HG03159 (cell line): ENCODE measurements around the gene GLIS1.
A peak's percentile ranks its signal among the peaks of the same experiment; 100 is the strongest.
"Not testable (repeated sequence)": the region's sequence is repeated elsewhere in the genome, so short reads cannot be mapped to it uniquely, and the experiment has no call there.

Experiments used
- ATAC-seq: cut with Tn5 transposase; IDR thresholded peaks from one replicate; pipeline ENCODE4 v1.9.1; 2021; ENCODE audit warnings: mild to moderate bottlenecking, moderate library complexity; ENCODE audit not compliant: unreplicated experiment

GLIS1 gene

DNA sequence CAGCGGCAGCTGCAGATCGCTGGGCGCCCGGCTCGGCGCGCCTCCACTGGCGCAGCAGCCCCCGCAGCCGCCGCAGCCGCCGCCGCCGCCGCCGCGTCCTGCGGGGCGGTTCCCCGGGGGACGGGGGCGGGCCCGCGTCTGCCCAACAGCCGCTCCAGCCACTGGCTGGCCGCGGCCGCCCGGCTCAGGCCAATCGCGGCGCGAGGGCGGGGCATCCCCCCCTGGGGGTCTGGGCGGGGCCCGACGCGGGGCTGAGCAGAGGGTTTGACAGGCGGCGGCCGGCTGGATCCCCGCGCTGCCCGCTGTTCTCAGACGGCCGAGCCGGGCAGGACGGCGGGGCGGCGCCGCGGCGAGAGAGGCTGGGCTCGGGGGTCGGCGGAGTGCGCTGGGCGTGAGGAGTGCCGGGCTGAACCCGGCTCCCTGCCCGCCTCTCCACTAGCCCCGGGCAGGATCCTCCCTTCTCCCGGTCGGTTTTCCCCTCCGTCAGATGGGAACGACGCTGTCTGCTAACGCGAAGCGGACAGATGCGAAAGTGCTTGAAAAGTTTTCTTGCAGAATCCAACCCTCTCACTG lies at the start of gene GLIS1:
Gene GLIS1, minus strand, starts transcription at position 56 of the 573 bp plus-strand sequence. CDS start 1,100 bp downstream, outside the sequence.
- ATAC-seq: peak; percentile 96

DNA sequence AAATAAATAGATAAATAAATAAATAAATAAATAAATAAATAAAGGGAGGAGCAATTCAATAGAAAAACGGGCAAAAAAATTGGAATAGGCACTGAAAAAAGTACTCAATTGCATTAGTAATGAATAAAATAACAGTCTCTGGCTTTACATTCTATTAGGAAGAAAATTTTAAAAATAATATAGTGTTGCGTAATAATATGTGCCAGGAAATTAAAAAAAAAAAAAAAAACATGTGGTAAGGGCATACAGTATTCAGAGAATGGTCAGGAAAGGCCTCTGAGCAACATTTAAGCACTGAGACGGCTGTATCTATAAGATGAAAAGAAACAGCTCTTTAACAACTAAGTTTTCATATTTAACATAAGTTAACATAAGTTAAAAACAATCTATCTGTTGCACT lies 48.7 kb upstream of the GLIS1 start:
- no peak for ATAC-seq

DNA sequence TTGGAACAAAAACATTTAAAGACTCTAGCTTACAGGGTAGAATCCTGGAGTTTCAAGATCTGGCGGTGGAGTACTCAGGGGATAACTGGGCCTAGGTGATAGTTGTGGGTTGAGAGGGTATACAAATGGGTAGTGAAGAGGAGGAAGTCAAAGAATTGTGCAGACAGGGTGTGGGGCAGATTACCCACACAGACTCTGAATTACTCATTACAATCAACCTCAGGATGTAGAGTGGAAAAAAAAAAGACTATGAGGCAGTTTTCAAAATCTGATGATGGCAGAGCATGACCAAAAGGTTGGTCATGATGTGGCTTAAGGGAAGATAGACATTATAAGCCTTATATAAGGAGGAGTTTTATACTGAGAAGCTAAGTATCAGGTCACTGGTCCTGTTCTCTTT lies 44.1 kb upstream of the GLIS1 start:
- ATAC-seq: no peak

DNA sequence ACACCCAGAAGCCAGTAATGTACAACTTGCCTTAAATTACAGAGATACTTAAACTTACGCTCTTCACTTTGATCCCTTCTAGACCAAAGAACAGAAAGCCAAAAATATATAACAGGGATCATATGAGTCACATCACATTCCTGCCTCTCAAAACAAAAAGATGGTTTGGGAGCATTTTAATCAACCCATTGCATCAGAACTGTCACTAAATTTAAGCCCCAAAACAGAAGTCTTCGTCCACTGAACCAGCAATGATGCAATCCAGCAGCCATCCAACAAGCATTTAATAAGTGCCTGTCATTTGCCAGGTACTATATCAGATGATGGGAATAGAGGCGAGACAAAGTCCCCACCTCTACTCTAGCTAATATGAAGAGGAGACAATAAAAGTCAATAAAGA lies 42.7 kb upstream of the GLIS1 start:
- ATAC-seq: no peak

DNA sequence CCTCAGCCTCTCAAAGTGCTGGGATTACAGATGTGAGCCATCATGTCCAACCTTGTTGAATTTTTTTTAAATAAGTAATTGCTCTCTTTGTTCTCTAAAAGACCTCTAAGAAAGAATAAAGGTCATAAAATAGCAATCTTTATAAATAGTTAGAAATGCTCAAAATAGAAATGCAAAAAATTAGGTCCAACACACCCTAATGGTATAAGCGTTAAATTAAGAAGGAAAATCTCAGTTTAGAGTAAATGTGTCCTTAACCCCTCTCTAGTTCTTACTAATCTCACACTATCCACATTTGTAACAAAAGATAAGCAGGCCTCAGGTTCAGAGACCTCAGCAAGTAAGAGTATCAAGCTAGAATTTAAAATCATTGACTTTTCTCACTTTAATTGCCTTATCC lies 38.3 kb upstream of the GLIS1 start:
- no peak for ATAC-seq

DNA sequence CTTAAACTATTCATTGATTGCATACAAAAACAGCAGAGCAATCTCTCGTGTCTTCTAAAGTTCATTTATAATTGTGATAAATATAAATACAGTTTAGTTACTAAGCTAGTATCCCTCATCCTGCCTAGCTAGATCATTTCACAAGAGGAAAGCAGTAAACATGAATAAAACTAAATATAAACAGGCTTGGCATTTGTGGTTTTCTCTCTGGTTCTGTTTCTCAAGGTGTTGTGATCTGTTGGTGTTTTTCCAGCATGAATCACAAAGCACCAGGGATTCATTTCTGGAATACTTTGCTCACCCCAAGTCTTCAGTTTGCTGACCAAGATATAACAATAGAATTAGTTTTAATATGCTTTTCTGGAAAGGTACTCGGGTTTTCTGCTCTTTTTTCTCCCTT lies 32.7 kb upstream of the GLIS1 start:
- ATAC-seq: no peak

DNA sequence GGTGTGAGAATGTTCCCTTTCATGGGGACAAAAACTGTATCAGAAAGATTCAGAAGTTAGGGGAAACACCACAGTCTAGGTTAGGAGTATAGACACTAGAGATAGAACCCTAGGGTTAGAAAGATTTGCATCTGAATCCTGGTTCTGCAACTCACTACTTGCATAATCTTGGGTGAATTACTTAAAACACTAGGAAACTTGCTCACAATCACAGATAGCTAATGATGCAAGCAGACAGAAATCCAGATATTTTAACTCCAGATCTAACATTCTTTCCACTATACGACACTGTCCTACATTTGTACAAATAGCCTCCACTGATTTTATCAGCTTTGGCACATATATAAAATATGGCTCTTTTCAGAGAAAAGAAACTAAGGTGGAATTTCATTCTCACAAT lies 30.8 kb upstream of the GLIS1 start:
- ATAC-seq: no peak

DNA sequence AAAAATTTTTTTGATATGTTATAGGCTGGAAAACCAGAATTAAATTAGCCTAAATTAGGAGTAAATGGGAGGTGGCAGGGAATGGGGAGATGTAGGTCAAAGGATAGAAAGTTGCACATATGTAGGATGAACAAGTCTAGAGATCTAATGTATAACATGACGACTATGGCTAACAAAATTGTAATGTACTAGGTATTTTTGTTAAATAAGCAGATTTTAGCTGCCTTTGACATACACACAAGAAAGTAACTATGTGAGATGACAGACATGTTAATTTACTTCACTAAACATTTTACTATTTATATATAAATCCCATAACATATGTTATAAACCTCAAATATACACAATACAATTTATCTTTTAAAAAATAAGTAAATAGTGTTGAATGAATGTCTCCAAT lies 30.2 kb upstream of the GLIS1 start:
- no peak for ATAC-seq

DNA sequence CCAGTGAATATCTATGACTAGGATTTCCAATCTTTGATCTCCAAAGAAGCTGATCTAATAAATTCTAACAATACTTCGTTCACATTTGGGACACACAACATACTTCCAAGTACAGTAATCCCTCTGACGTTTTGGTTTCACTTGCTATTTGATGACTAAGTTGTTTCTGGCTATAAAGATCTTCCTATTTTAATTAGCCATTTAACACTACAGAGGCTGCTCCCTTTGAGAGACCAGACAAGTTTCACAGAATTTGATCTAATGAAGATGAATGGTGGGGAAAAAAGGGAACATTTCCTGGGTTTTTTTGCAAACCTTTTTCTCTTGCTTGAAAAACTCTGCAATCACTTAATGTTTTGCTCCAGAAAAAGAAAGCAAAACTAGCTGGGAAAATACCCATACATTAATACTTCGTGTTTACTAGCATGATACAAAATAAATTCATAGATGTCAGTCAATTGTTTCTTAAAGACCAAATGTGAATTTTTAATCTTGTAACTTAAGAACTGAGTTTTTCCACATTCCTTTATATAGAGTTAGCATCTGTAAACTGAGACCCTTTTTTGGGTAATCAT lies 28.0 kb upstream of the GLIS1 start:
- ATAC-seq: no peak

DNA sequence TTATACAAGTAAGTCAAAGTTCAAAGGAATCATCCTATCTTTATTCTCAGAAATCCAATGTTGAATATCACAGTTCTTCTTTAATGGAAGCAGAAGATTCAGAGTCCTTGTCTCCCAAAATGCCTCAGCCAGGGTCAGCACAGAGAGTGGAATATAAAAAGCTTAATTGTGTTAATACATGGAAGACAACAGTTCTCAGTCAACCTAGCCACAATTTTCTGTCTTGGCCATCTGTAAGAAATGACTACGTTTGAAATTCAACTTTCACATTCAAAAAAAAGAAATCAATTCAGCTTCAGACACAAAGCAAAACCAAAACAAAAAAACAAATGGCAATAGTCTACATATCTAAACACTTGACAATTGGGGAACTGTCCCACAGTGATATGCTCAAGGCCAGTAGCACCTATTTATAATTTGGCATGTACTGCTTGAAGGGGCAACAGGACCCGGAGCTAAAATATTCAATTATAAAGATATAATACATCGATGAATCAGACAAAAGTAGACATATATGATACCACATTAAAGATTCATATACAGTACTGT lies 27.3 kb upstream of the GLIS1 start:
- no peak for ATAC-seq

DNA sequence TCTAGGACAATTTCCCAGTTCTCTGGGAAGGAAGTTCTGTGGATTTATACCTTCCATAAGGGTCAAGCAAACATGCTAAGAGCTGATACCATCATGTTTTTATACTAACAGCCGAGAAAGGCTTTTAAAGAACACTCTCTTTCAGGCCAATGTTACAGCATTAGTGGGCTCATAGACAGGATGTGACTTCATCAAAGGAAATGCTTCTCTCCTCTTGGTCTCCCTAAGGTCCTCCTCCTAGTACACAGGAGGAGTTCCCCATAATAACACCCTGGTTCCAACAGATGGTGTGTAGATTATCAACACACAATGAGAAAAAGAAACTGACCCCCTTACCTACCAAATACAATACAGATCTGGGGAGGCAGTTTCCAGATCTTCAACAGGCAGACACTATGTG lies 26.7 kb upstream of the GLIS1 start:
- no peak for ATAC-seq

DNA sequence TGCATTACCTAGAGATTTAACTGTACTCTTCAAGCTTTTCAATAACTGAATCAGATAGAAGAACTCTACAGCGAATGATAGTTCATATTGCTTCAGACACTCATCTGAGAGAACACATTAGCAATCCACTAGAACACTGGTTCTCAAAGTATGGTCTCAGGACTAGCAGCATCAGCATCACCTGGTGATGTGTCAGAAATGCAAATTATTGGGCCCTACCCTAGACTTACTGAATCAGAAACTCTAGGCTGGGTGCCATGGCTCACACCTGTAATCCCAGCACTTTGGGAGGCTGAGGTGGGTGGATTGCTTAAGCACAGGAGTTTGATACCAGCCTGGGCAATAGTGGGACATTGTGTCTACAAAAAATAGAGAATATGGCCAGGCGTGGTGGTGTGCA lies 24.9 kb upstream of the GLIS1 start:
- no peak for ATAC-seq

DNA sequence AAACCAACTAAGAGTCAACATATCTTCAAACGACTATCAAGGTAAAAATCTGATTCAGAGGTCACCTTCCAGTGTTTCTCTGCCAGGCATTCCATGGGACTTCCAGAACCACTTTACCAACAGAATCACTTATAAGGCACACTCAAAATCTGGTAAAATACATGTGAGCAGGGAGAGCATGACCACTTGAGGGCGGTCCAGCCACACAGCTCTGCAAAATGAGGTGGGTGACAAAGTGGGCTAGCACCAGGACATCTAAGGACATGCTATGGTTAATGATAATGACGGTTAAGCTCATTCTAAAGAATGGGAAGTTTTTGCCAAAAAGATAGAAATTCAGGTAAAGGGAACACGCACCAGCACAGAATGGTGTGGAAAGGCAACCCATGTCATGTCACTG lies 24.5 kb upstream of the GLIS1 start:
- no peak for ATAC-seq

DNA sequence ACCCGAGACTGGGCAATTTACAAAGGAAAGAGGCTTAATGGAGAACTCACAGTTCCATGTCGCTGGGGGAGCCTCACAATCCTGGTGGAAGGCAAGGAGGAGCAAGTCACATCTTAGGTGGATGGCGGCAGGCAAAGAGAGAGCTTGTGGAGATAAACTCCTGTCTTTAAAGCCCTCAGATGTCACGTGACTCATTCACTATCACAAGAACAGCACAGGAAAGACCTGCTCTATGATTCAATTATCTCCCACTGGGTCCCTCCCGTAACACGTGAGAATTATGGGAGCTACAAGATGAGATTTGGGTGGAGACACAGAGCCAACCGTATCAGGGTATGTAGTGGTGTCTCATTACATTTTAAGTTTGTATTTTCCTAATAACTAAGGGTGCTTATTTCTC lies 21.5 kb upstream of the GLIS1 start:
- ATAC-seq: not testable (repeated sequence)

DNA sequence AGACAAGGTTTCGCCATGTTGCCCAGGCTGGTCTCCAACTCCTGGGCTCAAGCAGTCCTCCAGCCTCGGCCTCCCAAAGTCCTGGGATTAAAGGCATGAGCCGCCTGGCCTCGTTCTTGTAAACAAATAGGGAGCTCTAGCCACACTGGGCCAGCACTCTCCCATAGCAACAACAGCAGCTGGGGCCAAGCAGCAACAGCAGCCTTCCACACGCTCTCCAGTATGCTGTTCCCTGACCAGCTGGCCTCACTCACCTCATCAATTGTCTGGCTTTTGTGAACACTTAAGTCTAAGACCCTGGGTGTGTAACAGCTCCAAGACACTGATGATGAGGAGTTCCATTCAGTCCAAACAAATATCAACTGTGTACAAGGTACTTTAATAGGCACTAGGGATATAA lies 16.9 kb upstream of the GLIS1 start:
- ATAC-seq: no peak

DNA sequence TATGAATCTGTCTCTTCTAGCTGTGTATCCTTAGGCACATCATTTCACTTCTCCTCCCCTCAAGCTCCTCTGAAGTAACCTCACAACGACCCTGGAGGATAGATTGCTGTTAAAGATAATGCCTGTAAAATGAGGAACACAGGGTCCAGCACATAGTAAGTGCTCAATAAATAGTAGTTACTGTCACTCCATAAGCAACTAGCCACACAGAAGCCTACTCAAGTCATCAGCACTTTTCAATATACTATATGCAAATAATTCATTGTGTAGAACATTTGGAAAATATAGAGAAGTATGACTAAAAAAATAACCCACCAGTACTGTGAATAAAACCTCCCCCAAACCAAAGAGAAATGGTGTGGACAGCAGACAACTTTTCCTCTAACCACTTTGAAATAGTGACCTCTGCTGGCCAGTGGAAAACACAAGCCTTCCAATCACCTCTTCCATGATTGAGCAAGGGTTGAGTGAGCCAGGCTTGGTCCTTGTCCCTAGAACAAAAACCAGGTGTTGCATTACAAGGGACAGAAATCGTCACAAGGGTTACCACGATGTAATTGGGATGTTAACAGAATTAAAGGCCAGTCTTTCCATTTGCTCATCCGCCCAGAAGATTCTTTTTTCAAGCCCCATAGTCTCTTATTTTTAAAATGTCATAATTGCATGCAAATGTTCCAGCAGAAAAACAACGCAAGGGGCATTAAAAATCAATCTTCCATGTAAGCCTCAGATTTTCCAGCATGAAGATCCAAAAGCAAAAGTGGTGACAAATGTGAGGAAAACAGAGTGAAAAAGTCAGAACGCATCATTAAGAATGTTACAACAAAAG lies 15.7 kb upstream of the GLIS1 start:
- no peak for ATAC-seq

DNA sequence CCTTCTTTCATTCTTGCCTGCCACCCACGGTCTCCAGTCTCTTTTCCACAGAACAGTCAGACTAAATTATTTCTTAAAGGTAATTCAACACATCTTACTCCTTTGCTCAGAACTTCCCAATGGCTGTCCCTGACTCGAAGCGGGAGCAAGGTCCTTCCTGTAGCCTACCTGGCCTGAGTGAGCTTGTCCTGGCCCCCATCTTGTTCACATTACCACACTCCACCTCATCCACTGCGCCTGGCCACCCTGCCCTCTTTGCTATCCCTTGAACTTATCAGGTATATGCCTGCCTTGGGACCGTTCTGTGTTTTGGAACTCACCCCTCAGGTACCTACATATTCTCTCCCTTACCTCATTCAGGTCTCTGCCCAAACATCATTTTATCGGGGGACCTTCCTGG lies 13.3 kb upstream of the GLIS1 start:
- no peak for ATAC-seq

DNA sequence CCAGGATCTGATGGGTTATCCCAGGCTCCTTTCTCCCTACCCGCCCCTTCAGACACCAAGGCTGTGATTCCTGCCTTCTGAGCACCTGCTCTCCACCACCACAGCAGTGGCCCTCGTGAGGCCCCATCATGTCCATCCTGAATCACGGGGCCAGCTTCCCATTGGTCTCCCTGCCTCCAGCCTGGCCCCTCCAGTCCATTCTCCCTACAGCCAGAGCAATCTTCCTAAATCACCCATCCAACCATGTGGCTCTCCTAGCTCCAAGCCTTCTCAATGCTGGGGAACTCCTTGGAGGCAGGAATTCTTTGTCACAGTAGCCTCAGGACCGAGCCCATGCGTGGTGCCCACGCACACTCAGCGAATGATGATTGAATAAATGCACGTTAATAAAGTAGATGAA lies 8.9 kb upstream of the GLIS1 start:
- ATAC-seq: no peak

DNA sequence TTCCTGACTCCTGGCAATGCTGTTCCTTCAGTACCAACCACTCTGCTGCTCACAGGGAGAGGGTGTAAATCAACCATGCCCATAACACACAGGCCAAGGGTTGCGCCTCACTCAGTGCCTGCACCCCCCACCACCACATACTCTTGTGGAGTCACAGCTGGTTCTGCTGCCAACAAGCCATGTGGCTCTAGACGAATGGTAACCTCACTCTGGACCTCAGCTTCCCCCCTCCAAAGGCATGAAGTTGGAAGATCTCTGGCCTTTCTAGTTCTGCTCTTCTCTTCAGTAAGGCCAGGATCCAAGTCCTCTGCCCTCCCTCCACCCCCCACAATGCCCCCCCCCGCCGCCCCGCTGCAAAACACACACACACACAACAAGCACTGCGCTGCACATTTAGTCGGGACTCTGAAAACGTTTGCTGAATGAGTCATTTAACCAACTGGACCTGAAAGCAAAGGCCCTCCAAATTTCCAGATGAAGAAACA lies 1.7 kb upstream of the GLIS1 start:
- ATAC-seq: no peak

DNA sequence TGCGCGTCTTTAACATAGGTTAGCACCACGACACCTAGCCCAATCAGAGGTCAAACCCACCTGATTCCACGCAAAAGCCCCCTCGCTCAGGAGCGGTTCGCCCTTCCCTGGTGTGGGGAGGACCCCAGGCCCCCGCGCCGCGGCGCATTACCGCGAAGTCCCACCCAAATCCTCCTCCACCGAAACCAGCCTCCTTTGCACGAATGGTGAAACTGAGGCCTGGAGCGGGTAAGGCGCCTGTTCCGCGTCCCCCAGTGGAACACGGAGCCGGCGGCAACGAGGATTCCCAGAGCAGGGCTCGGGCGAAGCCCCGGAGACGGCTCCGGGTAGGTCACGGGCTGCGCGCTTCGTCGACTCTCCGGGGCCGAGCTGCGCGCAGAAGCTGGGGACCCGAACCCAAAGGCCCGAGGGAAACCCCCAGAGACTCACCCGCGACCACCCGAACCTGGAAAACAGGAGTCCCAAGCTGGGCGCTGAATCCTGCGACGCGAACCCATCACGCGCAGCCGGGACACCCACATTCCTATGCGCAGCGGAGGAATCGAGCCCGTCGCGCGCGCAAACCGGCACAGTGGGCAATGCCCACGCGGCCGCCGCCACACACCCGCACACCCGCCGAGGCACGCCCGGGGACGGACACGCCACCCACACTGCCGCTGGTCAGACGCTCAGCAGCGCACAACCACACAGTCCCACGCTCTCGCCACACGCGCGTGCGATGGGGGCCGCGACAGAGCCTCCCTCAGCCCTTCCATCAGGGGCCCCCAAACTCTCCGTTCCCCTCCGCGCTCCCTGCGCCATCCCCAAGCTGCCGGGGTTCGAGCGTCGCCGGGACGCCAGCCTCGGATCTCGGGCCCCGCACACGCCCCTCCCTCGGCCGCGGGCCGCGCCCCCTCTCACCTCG lies 507 bp downstream of the GLIS1 start:
- peak; percentile 16 for ATAC-seq

DNA sequence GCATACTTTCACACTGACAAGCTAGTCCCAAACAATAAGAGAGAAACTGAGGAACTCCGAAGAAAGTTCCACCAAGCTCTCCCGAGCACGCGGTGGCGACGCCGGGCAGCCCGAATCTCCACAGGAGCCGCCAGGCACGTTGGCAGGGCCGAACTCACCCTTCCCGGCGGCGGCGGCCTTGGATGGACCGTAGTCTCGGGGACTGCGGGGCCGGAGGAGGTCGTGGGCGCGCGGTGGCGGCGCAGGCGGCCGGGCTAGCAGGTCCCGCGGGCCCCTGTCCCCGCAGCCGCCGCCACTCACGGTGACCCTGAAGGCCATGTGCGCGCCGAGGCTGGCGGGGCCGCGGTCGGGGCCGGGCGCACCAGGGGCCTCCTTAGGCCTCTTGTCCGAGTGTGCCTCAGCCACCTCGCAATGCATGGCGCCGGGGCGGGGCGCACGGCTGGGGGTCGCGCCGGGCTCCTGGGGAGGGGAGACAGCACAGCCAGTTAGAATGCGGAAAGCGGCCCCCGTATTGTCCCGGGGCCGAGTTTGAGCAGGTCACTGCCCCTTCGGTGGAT lies 1.2 kb downstream of the GLIS1 start:
- ATAC-seq: no peak
